ENCODE results near the gene TPCN2. TPM values are rescaled to one million over a fixed set of nuclear protein-coding genes. Genes with fewer than 3 reads are reported as not detected.

TPCN2 gene
- total RNA-seq, 1 experiment from 2014 or later = 15.2 TPM

DNA sequence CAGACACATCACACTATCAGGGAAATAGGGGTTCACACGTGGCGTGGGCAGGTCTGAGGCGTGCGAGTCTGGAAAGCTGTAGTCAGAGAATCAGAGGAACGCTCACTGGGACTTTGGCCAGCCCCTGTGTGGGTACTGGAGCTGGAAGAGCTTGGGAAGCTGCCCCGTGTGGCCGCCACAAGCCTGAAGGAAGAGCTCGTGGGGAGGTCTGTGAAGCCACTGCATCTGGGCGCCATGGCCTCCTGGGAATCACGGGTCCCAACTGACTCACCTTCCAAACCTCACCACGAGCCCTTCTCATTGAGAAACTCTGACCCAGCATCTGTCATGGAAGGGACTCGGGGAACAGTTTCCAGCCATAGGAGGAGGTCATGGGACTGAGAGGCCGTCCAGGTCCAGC, 29.8 kb upstream of the TPCN2 start:
- H3K4me1 ChIP-seq (ENCODE audit: control insufficient read depth in 1 of 2, insufficient read depth in 2 of 2, low read length in 2 of 2) = no peaks in the 10 kb centered on the region
- H3K4me3 ChIP-seq (replicated peaks in 1 of 2; ENCODE audit: low read depth in 1 of 2, low read length in 2 of 2) = no peak overlapping the region
- TF ChIP-seq, protein P1, sequence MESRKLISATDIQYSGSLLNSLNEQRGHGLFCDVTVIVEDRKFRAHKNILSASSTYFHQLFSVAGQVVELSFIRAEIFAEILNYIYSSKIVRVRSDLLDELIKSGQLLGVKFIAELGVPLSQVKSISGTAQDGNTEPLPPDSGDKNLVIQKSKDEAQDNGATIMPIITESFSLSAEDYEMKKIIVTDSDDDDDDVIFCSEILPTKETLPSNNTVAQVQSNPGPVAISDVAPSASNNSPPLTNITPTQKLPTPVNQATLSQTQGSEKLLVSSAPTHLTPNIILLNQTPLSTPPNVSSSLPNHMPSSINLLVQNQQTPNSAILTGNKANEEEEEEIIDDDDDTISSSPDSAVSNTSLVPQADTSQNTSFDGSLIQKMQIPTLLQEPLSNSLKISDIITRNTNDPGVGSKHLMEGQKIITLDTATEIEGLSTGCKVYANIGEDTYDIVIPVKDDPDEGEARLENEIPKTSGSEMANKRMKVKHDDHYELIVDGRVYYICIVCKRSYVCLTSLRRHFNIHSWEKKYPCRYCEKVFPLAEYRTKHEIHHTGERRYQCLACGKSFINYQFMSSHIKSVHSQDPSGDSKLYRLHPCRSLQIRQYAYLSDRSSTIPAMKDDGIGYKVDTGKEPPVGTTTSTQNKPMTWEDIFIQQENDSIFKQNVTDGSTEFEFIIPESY (IDR thresholded peaks at IDR 0.05; ENCODE audit: extremely low read depth, insufficient replicate concordance, low read length) = no peak
- TF ChIP-seq EZH2 (IDR thresholded peaks at IDR 0.05) = no peak
- no peak for TF ChIP-seq FOSL1 (IDR thresholded peaks at IDR 0.05; ENCODE audit: low read depth)
- no peak for TF ChIP-seq SRF (IDR thresholded peaks at IDR 0.05; ENCODE audit: low read depth)
- no peak for TF ChIP-seq TCF7L2 (IDR thresholded peaks at IDR 0.05; ENCODE audit: borderline replicate concordance, extremely low read depth, insufficient read depth, insufficient read length)
- TF ChIP-seq CEBPB (IDR thresholded peaks at IDR 0.05; ENCODE audit: low read depth) = no peak
- TF ChIP-seq EGR1 (IDR thresholded peaks at IDR 0.05; ENCODE audit: low read depth) = no peak
- no peak for TF ChIP-seq SIN3A (IDR thresholded peaks at IDR 0.05; ENCODE audit: low read depth)
- no peak for TF ChIP-seq ELF1 (IDR thresholded peaks at IDR 0.05; ENCODE audit: borderline replicate concordance, low read depth)
- no peak for TF ChIP-seq POLR2AphosphoS5 (IDR thresholded peaks at IDR 0.05; ENCODE audit: low read depth, low read length)
- TF ChIP-seq ZFX (IDR thresholded peaks at IDR 0.05) = no peak
- TF ChIP-seq, protein P2, sequence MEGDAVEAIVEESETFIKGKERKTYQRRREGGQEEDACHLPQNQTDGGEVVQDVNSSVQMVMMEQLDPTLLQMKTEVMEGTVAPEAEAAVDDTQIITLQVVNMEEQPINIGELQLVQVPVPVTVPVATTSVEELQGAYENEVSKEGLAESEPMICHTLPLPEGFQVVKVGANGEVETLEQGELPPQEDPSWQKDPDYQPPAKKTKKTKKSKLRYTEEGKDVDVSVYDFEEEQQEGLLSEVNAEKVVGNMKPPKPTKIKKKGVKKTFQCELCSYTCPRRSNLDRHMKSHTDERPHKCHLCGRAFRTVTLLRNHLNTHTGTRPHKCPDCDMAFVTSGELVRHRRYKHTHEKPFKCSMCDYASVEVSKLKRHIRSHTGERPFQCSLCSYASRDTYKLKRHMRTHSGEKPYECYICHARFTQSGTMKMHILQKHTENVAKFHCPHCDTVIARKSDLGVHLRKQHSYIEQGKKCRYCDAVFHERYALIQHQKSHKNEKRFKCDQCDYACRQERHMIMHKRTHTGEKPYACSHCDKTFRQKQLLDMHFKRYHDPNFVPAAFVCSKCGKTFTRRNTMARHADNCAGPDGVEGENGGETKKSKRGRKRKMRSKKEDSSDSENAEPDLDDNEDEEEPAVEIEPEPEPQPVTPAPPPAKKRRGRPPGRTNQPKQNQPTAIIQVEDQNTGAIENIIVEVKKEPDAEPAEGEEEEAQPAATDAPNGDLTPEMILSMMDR (IDR thresholded peaks at IDR 0.05 in 2 of 3, conservative IDR thresholded peaks at IDR 0.05 in 1 of 3; ENCODE audit: borderline replicate concordance in 1 of 3, insufficient read depth in 1 of 3, low read depth in 2 of 3, low read length in 2 of 3) = no peak
- TF ChIP-seq YY1 (IDR thresholded peaks at IDR 0.05; ENCODE audit: extremely low read depth, insufficient replicate concordance, low read depth, low read length) = no peak
- TF ChIP-seq ZNF274 (IDR thresholded peaks at IDR 0.05; ENCODE audit: low read depth, low read length) = no peak
- no peak for TF ChIP-seq EZH2phosphoT487 (IDR thresholded peaks at IDR 0.05; ENCODE audit: borderline replicate concordance)
- H3K36me3 ChIP-seq (ENCODE audit: control insufficient read depth in 1 of 2, insufficient read depth in 2 of 2, low read length in 2 of 2) = no peaks in the 10 kb centered on the region
- DNase-seq (ENCODE audit: low read depth, low spot score) (no peak), ATAC-seq (no peak)
- ChIA-PET RAD21 (ENCODE audit: low non-redundant PET in 1 of 2, low total read pairs in 2 of 2, uncharacterized antibody in 2 of 2, unreplicated experiment in 2 of 2) (no interaction called here), CTCF (no interaction called here), POLR2A (no interaction called here)
- no TSS peak for BruUV-seq (replicated peaks)
- H3K27ac ChIP-seq (ENCODE audit: low read depth, low read length) = no peak overlapping the region
- no peaks in the 10 kb centered on the region for H3K9me2 ChIP-seq (ENCODE audit: insufficient read depth)
- H3K27me3 ChIP-seq (ENCODE audit: insufficient read depth, low read length) = no peaks in the 10 kb centered on the region
- H3K9ac ChIP-seq (ENCODE audit: low read length) = no peak overlapping the region
- no peaks in the 10 kb centered on the region for H3K9me3 ChIP-seq (ENCODE audit: control insufficient read depth in 1 of 2, insufficient read depth in 1 of 2, low read depth in 1 of 2, low read length in 2 of 2)
- H2AFZ ChIP-seq (ENCODE audit: low read depth, low read length, poor library complexity, severe bottlenecking) = no peak overlapping the region
- no peaks in the 10 kb centered on the region for H4K20me1 ChIP-seq (ENCODE audit: insufficient read depth)
- H3K4me2 ChIP-seq (ENCODE audit: low read length) = no peak overlapping the region
- no peaks in the 10 kb centered on the region for H3K79me2 ChIP-seq (ENCODE audit: insufficient read depth, low read length)
- intact Hi-C loops (cut with micrococcal nuclease) = no loop called here
